GM12878 (cell line): ENCODE data around the gene IFNG-AS1. TPM values are rescaled to one million over a fixed set of nuclear protein-coding genes. Genes with fewer than 3 reads are reported as not detected.

ENCODE experiments used
- ATAC-seq: fragments of 200-7000 bp; cut with Tn5 transposase; 3 replicates; pipeline ENCODE4 v1.9.1; 2020; ENCODE audit warnings: mild to moderate bottlenecking, moderate library complexity
- Bru-seq: library from RNA; stranded (reverse); fragments of 400-500 nt; gene quantifications from one replicate; lab custom pipeline; 2021; lab: Mats Ljungman, UMichigan
- BruChase-seq, 2 experiments: library from RNA; stranded (reverse); fragments of 400-500 nt; gene quantifications; one replicate each; lab custom pipeline; 2021; lab: Mats Ljungman, UMichigan
- BruUV-seq: library from RNA; stranded (reverse); fragments of 400-500 nt; replicated peaks from 2 replicates; lab custom pipeline; 2021; lab: Mats Ljungman, UMichigan
- CTCF ChIA-PET: fragments of 300-600 bp; sonication (Branson Sonifier 250); formaldehyde crosslinking; extraction: SDS; loops from one replicate; lab custom pipeline; 2021; ENCODE audit warnings: inconsistent platforms; lab: Yijun Ruan, JAX
- POLR2A ChIA-PET: fragments of 350-600 bp; formaldehyde crosslinking; extraction: SDS; loops from one replicate; lab custom pipeline; 2021; ENCODE audit warnings: inconsistent platforms; lab: Charles Lee
- RAD21 ChIA-PET: fragments of 300-600 bp; sonication (Branson Sonifier 250); formaldehyde crosslinking; loops from one replicate; lab custom pipeline; 2023; ENCODE audit warnings: antibody characterized with exemption; ENCODE audit not compliant: unreplicated experiment; lab: Charles Lee
- SMC1A ChIA-PET: fragments of 300-600 bp; sonication (Branson Sonifier 250); formaldehyde crosslinking; loops from one replicate; lab custom pipeline; 2023; ENCODE audit not compliant: unreplicated experiment, uncharacterized antibody; lab: Charles Lee
- DNase-seq: peaks from one replicate; pipeline ENCODE4 v3.0.0-alpha.2; 2011; ENCODE audit warnings: low read depth, low spot score
- FAIRE-seq: peaks from 3 replicates; lab custom pipeline; 2011; peaks lifted over from hg19 to GRCh38; lab: Jason Lieb, UNC
- H2AFZ ChIP-seq: 2 replicates; pipeline ENCODE4 v1.6.0; 2011; ENCODE audit warnings: low read depth, low read length, control low read depth; ENCODE audit not compliant: control insufficient read depth
- H3K27ac ChIP-seq: 2 replicates; pipeline ENCODE4 v1.5.1; 2011; ENCODE audit warnings: control low read depth; ENCODE audit not compliant: control insufficient read depth, insufficient read depth
- H3K27me3 ChIP-seq, 2 experiments: replicated peaks in 1 of 2; 2 replicates each; pipeline versions ENCODE4 v1.6.0 to v1.6.1; 2011; ENCODE audit warnings: low read length in 1 of 2; ENCODE audit not compliant: control insufficient read depth in 2 of 2, insufficient read depth in 2 of 2
- H3K36me3 ChIP-seq, 2 experiments: 2 replicates each; pipeline ENCODE4 v1.5.1; 2011; ENCODE audit warnings: low read length in 1 of 2; ENCODE audit not compliant: control insufficient read depth in 2 of 2, insufficient read depth in 2 of 2
- H3K4me1 ChIP-seq: 2 replicates; pipeline ENCODE4 v1.6.1; 2011; ENCODE audit warnings: mild to moderate bottlenecking, low read length, moderate library complexity, mixed read lengths; ENCODE audit not compliant: control insufficient read depth, insufficient read depth
- H3K4me2 ChIP-seq: 2 replicates; pipeline ENCODE4 v1.6.0; 2011; ENCODE audit warnings: control low read depth; ENCODE audit not compliant: control insufficient read depth, insufficient read depth
- H3K4me3 ChIP-seq: fragments of 200-600 bp; sonication (generic); 2 replicates; pipeline ENCODE4 v1.5.1; 2016
- H3K79me2 ChIP-seq: 2 replicates; pipeline ENCODE4 v1.6.0; 2011; ENCODE audit warnings: low read length; ENCODE audit not compliant: control insufficient read depth, insufficient read depth
- H3K9ac ChIP-seq: 2 replicates; pipeline ENCODE4 v1.8.0; 2011; ENCODE audit warnings: low read length, control low read depth, mixed read lengths; ENCODE audit not compliant: control insufficient read depth, insufficient read depth
- H3K9me3 ChIP-seq: replicated peaks from 3 replicates; pipeline ENCODE4 v1.5.1; 2011; ENCODE audit warnings: mild to moderate bottlenecking, low read length; ENCODE audit not compliant: control insufficient read depth, insufficient read depth
- H4K20me1 ChIP-seq: 2 replicates; pipeline ENCODE4 v1.6.0; 2011; ENCODE audit not compliant: control insufficient read depth, insufficient read depth
- BCL11A ChIP-seq: IDR thresholded peaks from 2 replicates; pipeline ENCODE4 v1.6.1; 2011; ENCODE audit warnings: low read depth, low read length
- DPF2 ChIP-seq: fragments of 450-650 bp; IDR thresholded peaks from 2 replicates; pipeline ENCODE4 v1.6.1; 2017; ENCODE audit warnings: mild to moderate bottlenecking
- EED ChIP-seq: sonication (generic); IDR thresholded peaks from 2 replicates; pipeline ENCODE4 v1.6.1; 2016; ENCODE audit warnings: antibody characterized with exemption, low read depth
- ESRRA ChIP-seq: IDR thresholded peaks from 2 replicates; pipeline ENCODE4 v1.6.1; 2012; ENCODE audit warnings: mild to moderate bottlenecking, low read length, improper control_type of control experiment
- EZH2 ChIP-seq: IDR thresholded peaks from 2 replicates; pipeline ENCODE4 v1.6.1; 2012; ENCODE audit warnings: low read depth, mild to moderate bottlenecking, control low read depth, inconsistent platforms, low read length, borderline replicate concordance; ENCODE audit not compliant: control insufficient read depth
- GABPA ChIP-seq: IDR thresholded peaks from 2 replicates; pipeline ENCODE4 v1.6.1; 2014; ENCODE audit warnings: antibody characterized with exemption, low read depth, mild to moderate bottlenecking, inconsistent platforms
- IKZF1 ChIP-seq: fragments of 450-650 bp; conservative IDR thresholded peaks from 2 replicates; pipeline ENCODE4 v1.6.1; 2017; ENCODE audit warnings: antibody characterized with exemption, mild to moderate bottlenecking
- IKZF2 ChIP-seq, 2 experiments: fragments of 450-650 bp; IDR thresholded peaks; 2 replicates each; pipeline ENCODE4 v1.6.1; 2017; ENCODE audit warnings: mild to moderate bottlenecking in 2 of 2, moderate library complexity in 2 of 2
- MEF2A ChIP-seq: IDR thresholded peaks from 2 replicates; pipeline ENCODE4 v1.6.1; 2011; ENCODE audit warnings: low read depth, mild to moderate bottlenecking, low read length, moderate library complexity; ENCODE audit not compliant: insufficient read depth
- MEF2B ChIP-seq: fragments of 450-650 bp; IDR thresholded peaks from 2 replicates; pipeline ENCODE4 v1.6.1; 2018; ENCODE audit warnings: mild to moderate bottlenecking, moderate library complexity; ENCODE audit not compliant: partially characterized antibody, poor library complexity, severe bottlenecking
- MTA2 ChIP-seq: fragments of 450-650 bp; IDR thresholded peaks from 2 replicates; pipeline ENCODE4 v1.6.1; 2016; ENCODE audit warnings: low read depth, mild to moderate bottlenecking, moderate library complexity
- MTA3 ChIP-seq: IDR thresholded peaks from 2 replicates; pipeline ENCODE4 v1.6.1; 2012; ENCODE audit warnings: low read length, inconsistent platforms, borderline replicate concordance
- NFIC ChIP-seq: IDR thresholded peaks from 2 replicates; pipeline ENCODE4 v1.6.1; 2012; ENCODE audit warnings: low read depth, mild to moderate bottlenecking, inconsistent platforms, low read length, moderate library complexity
- SP1 ChIP-seq: IDR thresholded peaks from one replicate; pipeline ENCODE4 v1.6.1; 2011; ENCODE audit warnings: low read depth, low read length
- SPI1 ChIP-seq: IDR thresholded peaks from 2 replicates; pipeline ENCODE4 v1.6.1; 2011; ENCODE audit warnings: low read depth, mild to moderate bottlenecking, low read length, moderate library complexity, borderline replicate concordance; ENCODE audit not compliant: insufficient read depth
- TCF12 ChIP-seq: IDR thresholded peaks from 2 replicates; pipeline ENCODE4 v1.6.1; 2011; ENCODE audit warnings: low read depth, mild to moderate bottlenecking, low read length
- TCF3 ChIP-seq: IDR thresholded peaks from 2 replicates; pipeline ENCODE4 v1.6.1; 2012; ENCODE audit warnings: low read depth, mild to moderate bottlenecking, low read length, borderline replicate concordance; ENCODE audit not compliant: insufficient read depth
- ZBED1 ChIP-seq: IDR thresholded peaks from 2 replicates; pipeline ENCODE4 v1.6.1; 2016; ENCODE audit warnings: borderline replicate concordance
- WGBS: methylation state at CpG from one replicate; pipeline ENCODE4 v1.1.6; 2016; ENCODE audit warnings: low lambda C conversion rate; ENCODE audit not compliant: insufficient replicate concordance, insufficient coverage; ENCODE audit errors: missing lambda C conversion rate; 5-methylcytosine and 5-hydroxymethylcytosine counted together
- in situ Hi-C: fragments of 300-500 bp; cut with MboI; formaldehyde crosslinking; loops from 9 replicates; pipeline ENCODE4 v1.14.3; 2018; ENCODE audit warnings: mixed read lengths
- intact Hi-C: fragments of 100-400 bp; cut with micrococcal nuclease; formaldehyde crosslinking; loops from one replicate; pipeline ENCODE4 v1.14.2; 2022; ENCODE audit not compliant: unreplicated experiment
- long read RNA-seq, 2 experiments: library from polyadenylated mRNA; unstranded; transcript quantifications; one replicate each; pipeline ENCODE4 v2.0.0, GENCODE V29; 2019 to 2020
- polyA minus RNA-seq, 3 experiments: library from RNA; depleted of rRNA, polyadenylated mRNA; stranded (reverse); fragments of >200 nt; gene quantifications; 2 replicates each; pipeline ENCODE4 v1.2.3, GENCODE V29; 2011
- polyA plus RNA-seq, 11 experiments: library from polyadenylated mRNA; depleted of rRNA in 4 of 11; unstranded in 6 of 11; stranded (reverse) in 5 of 11; fragments of >200 nt; fragmentation: Nextera tagmentation in 4 of 11; fragmentation: Illumina TruSeq in 1 of 11; extraction: Ambion mirVana in 4 of 11; extraction: Trizol in 1 of 11; gene quantifications; 1 replicate in 1 of 11; 2 replicates in 10 of 11; pipeline versions ENCODE4 v1.2.1 to v1.2.3, GENCODE V29; 2011 to 2016; ENCODE audit warnings: inconsistent platforms in 2 of 11, missing spikeins in 2 of 11, low read depth in 1 of 11
- total RNA-seq, 4 experiments: library from RNA; depleted of rRNA in 3 of 4; stranded (reverse); fragments of >200 nt in 3 of 4; fragmentation: Illumina TruSeq in 1 of 4; extraction: Trizol in 1 of 4; gene quantifications; 2 replicates each; pipeline versions ENCODE4 v1.2.1 to v1.2.3, GENCODE V29; 2013 to 2021
- TF ChIP-seq, protein P1 (sequence below): fragments of 450-650 bp; IDR thresholded peaks from 2 replicates; pipeline ENCODE4 v1.6.1; 2014; ENCODE audit warnings: mild to moderate bottlenecking

The IFNG-AS1 gene
- 15.2 and 17.2 TPM in 2 replicates for total RNA-seq (2013; cell fraction: nucleolus; rRNA removed)
- total RNA-seq (2014; rRNA removed), result 1.1 and 1.3 TPM in 2 replicates
- 1.9 and 2.5 TPM in 2 replicates for total RNA-seq (2014; rRNA removed; fragmentation: Illumina TruSeq; extraction: Trizol)
- 1.1 and 1.3 TPM in 2 replicates for total RNA-seq (2021)
- 1.5 TPM for polyA plus RNA-seq (2011; ENCODE audit: low read depth)
- polyA plus RNA-seq (2011; rRNA removed), result 1.9 and 3.0 TPM in 2 replicates
- polyA plus RNA-seq (2011; cell fraction: cytosol; rRNA removed), result 0.50 and 0.75 TPM in 2 replicates
- polyA plus RNA-seq (2011; cell fraction: nucleus; rRNA removed), result 2.1 and 3.7 TPM in 2 replicates
- 2.2 and 2.8 TPM in 2 replicates for polyA plus RNA-seq (2012)
- polyA plus RNA-seq (2014; fragmentation: Illumina TruSeq; extraction: Trizol), result 1.6 and 2.1 TPM in 2 replicates
- polyA plus RNA-seq (2014; fragmentation: Nextera tagmentation; extraction: Ambion mirVana), result 1 to 10 TPM; 1.4 to 1.8 TPM
- 0.72 and 1.0 TPM in 2 replicates for polyA plus RNA-seq (2014; rRNA removed)
- under 1 TPM; 0.40 to 0.89 TPM for polyA plus RNA-seq (2016; fragmentation: Nextera tagmentation; extraction: Ambion mirVana)
- 1.5 and 2.4 TPM in 2 replicates for polyA minus RNA-seq (2011; rRNA and poly(A)+ RNA removed)
- 0.62 and 1.7 TPM in 2 replicates for polyA minus RNA-seq (2011; cell fraction: cytosol; rRNA and poly(A)+ RNA removed)
- polyA minus RNA-seq (2011; cell fraction: nucleus; rRNA and poly(A)+ RNA removed), result 3.0 and 4.5 TPM in 2 replicates
- Bru-seq, nascent RNA, result percentile 52 among the genes with signal in this experiment
- BruChase-seq, experiment 1, labeled RNA remaining after a 6-hour chase, result percentile 51 among the genes with signal in this experiment
- percentile 59 among the genes with signal in this experiment for BruChase-seq, experiment 2, labeled RNA remaining after a 2-hour chase
- long read RNA-seq, experiment 1, transcript IFNG-AS1-202 (4 exons, 1,791 nt), result major isoform, 5 of 7 reads
- long read RNA-seq, experiment 1, partial matches to known transcripts, result 1 of 7 reads
- long read RNA-seq, experiment 1, other reads (novel, unspliced or antisense), result 1 of 7 reads
- long read RNA-seq, experiment 2, transcript IFNG-AS1-202 (4 exons, 1,791 nt), result major isoform, 14 of 38 reads
- long read RNA-seq, experiment 2, partial matches to known transcripts, result 8 of 38 reads
- long read RNA-seq, experiment 2, other reads (novel, unspliced or antisense), result 15 of 38 reads

DNA sequence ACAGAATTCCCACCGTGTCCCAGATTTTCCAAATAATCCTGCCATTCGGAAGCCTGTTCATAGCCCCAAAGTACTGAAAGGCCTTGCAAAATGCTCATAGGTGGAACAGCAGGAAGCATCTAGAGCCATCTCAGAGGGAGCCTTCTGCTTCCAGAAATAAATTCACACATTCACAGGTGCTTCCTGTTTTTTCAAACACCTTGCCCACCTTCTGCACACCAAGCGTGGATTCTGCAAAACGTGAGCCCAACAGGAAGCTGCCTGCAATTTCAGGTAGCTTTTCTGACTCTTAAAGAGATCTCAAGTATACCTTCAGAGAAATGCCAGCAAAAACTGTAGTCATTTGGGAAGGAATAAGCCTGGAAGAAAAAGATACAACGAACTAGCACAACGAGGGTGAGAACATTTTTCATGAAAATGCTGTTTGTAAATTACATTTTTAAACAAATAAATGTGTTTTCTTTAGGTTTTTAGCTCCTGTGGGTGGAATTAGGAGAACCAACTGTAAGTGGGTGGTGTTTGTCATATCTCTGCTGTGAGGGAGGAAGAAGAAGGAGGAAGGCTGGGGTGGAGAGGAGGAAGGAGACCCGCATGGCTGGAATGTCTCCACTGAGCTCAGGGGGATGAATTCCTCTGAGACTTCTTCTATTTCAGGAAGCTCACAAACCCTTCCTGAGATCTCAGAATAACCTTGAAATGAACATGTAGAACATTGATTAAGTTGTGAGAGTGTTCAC, at the start of gene IFNG-AS1:
IFNG-AS1 (plus strand) TSS at position 264 of the 737 bp plus-strand sequence.
- in situ Hi-C loops (no loop called here), intact Hi-C loops (no loop called here)
- no peaks in the 10 kb centered on the region for H3K79me2 ChIP-seq
- H3K36me3 ChIP-seq, result no peaks in the 10 kb centered on the region
- H3K4me1 ChIP-seq, result peaks cover 31% of the 10 kb centered on the region
- peaks cover 2% of the 10 kb centered on the region; the same call in 2 of the 3 replicates for H3K9me3 ChIP-seq
- BruUV-seq, result TSS peak; percentile 75
- peak within 1 kb of the TSS; percentile 72 for H2AFZ ChIP-seq
- H3K27me3 ChIP-seq, result no peaks in the 10 kb centered on the region
- SMC1A ChIA-PET, result interaction anchor here (0.6 to 4.5 kb wide), 28 partner anchors 7 to 719 kb away, joined by 3 to 23 read pairs (median 4); no protein-coding TSS in a partner anchor
- POLR2A ChIA-PET, result interaction anchor here (1.1 to 1.8 kb wide), 7 partner anchors 23 to 52 kb away, joined by 3 to 7 read pairs (median 4); no protein-coding TSS in a partner anchor
- H3K27ac ChIP-seq, result peak within 1 kb of the TSS; percentile 76
- WGBS, result under 1% methylated on average over 7 of the region's 7 CpGs
- FAIRE-seq, result no peak
- peak within 1 kb of the TSS; percentile 26; the same call in 1 of the 2 replicates for H3K9ac ChIP-seq
- CTCF ChIA-PET, result interaction anchor here (0.5 to 2.8 kb wide), 17 partner anchors 10 to 633 kb away, joined by 3 to 17 read pairs (median 4); no protein-coding TSS in a partner anchor
- peak within 1 kb of the TSS; percentile 54 for H3K4me3 ChIP-seq
- no peaks in the 10 kb centered on the region for H4K20me1 ChIP-seq
- DNase-seq, result peak; percentile 56
- RAD21 ChIA-PET, result interaction anchor here (0.8 to 1.7 kb wide), 10 partner anchors 23 to 721 kb away, joined by 3 to 5 read pairs (median 4); partner anchors contain the start of gene CAND1
- H3K4me2 ChIP-seq, result peak within 1 kb of the TSS; percentile 80
- peak; percentile 41 for ATAC-seq
- TF ChIP-seq DPF2, result peak; percentile 34; the same call in 1 of the 2 replicates
- 0 out of 2 replicates have a peak, but pooled peaks have one; percentile 35 for TF ChIP-seq TCF3
- TF ChIP-seq, protein P1, sequence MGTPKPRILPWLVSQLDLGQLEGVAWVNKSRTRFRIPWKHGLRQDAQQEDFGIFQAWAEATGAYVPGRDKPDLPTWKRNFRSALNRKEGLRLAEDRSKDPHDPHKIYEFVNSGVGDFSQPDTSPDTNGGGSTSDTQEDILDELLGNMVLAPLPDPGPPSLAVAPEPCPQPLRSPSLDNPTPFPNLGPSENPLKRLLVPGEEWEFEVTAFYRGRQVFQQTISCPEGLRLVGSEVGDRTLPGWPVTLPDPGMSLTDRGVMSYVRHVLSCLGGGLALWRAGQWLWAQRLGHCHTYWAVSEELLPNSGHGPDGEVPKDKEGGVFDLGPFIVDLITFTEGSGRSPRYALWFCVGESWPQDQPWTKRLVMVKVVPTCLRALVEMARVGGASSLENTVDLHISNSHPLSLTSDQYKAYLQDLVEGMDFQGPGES, result no peak
- TF ChIP-seq MTA3, result no peak
- TF ChIP-seq SP1, result peak; percentile 31
- TF ChIP-seq ZBED1, result no peak
- peak; percentile 84 to 88 for TF ChIP-seq IKZF2 (IDR thresholded peaks at IDR 0.05)
- 0 out of 2 replicates have a peak, but pooled peaks have one; percentile 15 for TF ChIP-seq SPI1
- TF ChIP-seq MTA2, result no peak
- peak; percentile 59 for TF ChIP-seq MEF2B
- peak; percentile 50; the same call in 1 of the 2 replicates for TF ChIP-seq EED
- TF ChIP-seq GABPA, result 0 out of 2 replicates have a peak, but pooled peaks have one; percentile 10
- TF ChIP-seq NFIC, result peak; percentile 27; the same call in 1 of the 2 replicates
- peak; percentile 76 for TF ChIP-seq IKZF1
- TF ChIP-seq ESRRA, result no peak
- 0 out of 2 replicates have a peak, but pooled peaks have one; percentile 42 for TF ChIP-seq BCL11A
- TF ChIP-seq EZH2, result no peak
- TF ChIP-seq TCF12, result peak; percentile 76; the same call in 1 of the 2 replicates
- peak; percentile 4; the same call in 1 of the 2 replicates for TF ChIP-seq MEF2A
